OCI-LY3 (cell line): ENCODE data around the gene GOLGA6D.
"Not testable (repeated sequence)": the region's sequence is repeated elsewhere in the genome, so short reads cannot be mapped to it uniquely, and the experiment has no call there.

Experiments
- H2AFZ ChIP-seq: fragments of 200-600, 300-600 bp; shearing (Covaris generic); 2 replicates; pipeline ENCODE4 v1.6.0; 2014; ENCODE audit warnings: antibody characterized with exemption, low read depth, low read length
- H3K27ac ChIP-seq: fragments of 200-600, 300-600 bp; sonication (generic); 2 replicates; pipeline ENCODE4 v1.5.1; 2014; ENCODE audit warnings: mild to moderate bottlenecking, low read length, moderate library complexity, mixed read lengths
- H3K27me3 ChIP-seq: fragments of 200-600, 300-600 bp; sonication (generic); 2 replicates; pipeline ENCODE4 v1.6.1; 2014; ENCODE audit warnings: low read depth, low read length, mixed read lengths
- H3K36me3 ChIP-seq: fragments of 200-600, 300-600 bp; sonication (generic); replicated peaks from 2 replicates; pipeline ENCODE3; 2014; ENCODE audit warnings: low read depth, low read length, mixed read lengths
- H3K4me1 ChIP-seq: fragments of 300-600, 200-600 bp; sonication (generic); 2 replicates; pipeline ENCODE4 v1.6.1; 2014; ENCODE audit warnings: low read length, mixed read lengths
- H3K4me2 ChIP-seq: fragments of 200-600, 300-600 bp; sonication (generic); 2 replicates; pipeline ENCODE4 v1.6.1; 2014; ENCODE audit warnings: low read length, mixed read lengths
- H3K4me3 ChIP-seq: fragments of 300-600, 200-600 bp; sonication (generic); 2 replicates; pipeline ENCODE4 v1.5.1; 2014; ENCODE audit warnings: antibody characterized with exemption, mild to moderate bottlenecking, low read length, moderate library complexity
- H3K79me2 ChIP-seq: fragments of 300-600, 200-600 bp; shearing (Covaris generic); 2 replicates; pipeline ENCODE4 v1.6.1; 2014; ENCODE audit warnings: mild to moderate bottlenecking, low read length, mixed read lengths
- H3K9ac ChIP-seq: fragments of 300-600, 200-600 bp; shearing (Covaris generic); 2 replicates; pipeline ENCODE4 v1.6.0; 2014; ENCODE audit warnings: mild to moderate bottlenecking, low read length, moderate library complexity
- H3K9me3 ChIP-seq: fragments of 200-600, 300-600 bp; shearing (Covaris generic); 2 replicates; pipeline ENCODE4 v1.6.1; 2014; ENCODE audit warnings: low read length, mixed read lengths; ENCODE audit not compliant: insufficient read depth
- H4K20me1 ChIP-seq: fragments of 200-600, 300-600 bp; sonication (generic); 2 replicates; pipeline ENCODE4 v1.6.1; 2016; ENCODE audit warnings: low read length, mixed read lengths; ENCODE audit not compliant: insufficient read depth
- CTCF ChIP-seq: fragments of 200-600, 300-600 bp; sonication (generic); IDR thresholded peaks from 2 replicates; pipeline ENCODE4 v1.5.1; 2014; ENCODE audit warnings: antibody characterized with exemption, low read length, low read depth
- EZH2phosphoT487 ChIP-seq: fragments of 200-600 bp; shearing (Covaris generic); IDR thresholded peaks from 2 replicates; pipeline ENCODE4 v1.6.1; 2018; ENCODE audit warnings: antibody characterized with exemption, mixed run types, low read depth

GOLGA6D gene

GRCh38 chr15:75307778-75308390 is 25.2 kb downstream of the GOLGA6D start:
- H3K9ac ChIP-seq, result no peak overlapping the region; the same call in 1 of the 2 replicates
- no peaks in the 10 kb centered on the region for H4K20me1 ChIP-seq
- no peaks in the 10 kb centered on the region for H3K79me2 ChIP-seq
- H2AFZ ChIP-seq, result peak overlapping the region; percentile 19; the same call in 1 of the 2 replicates
- H3K4me2 ChIP-seq, result peak overlapping the region; percentile 47
- 0 out of 2 replicates have a peak overlapping the region, but pooled peaks have one; percentile 10 for H3K4me3 ChIP-seq
- H3K27ac ChIP-seq, result no peak overlapping the region
- peaks cover 45% of the 10 kb centered on the region for H3K27me3 ChIP-seq
- no peaks in the 10 kb centered on the region for H3K9me3 ChIP-seq
- TF ChIP-seq CTCF, result peak; percentile 66
- TF ChIP-seq EZH2phosphoT487, result no peak
- no peaks in the 10 kb centered on the region for H3K36me3 ChIP-seq
- H3K4me1 ChIP-seq, result 0 out of 2 replicates have a peak, but pooled peaks cover 2% of the 10 kb centered on the region

- Histone ChIP-seq H3K4me2 (no peak overlapping the region), H4K20me1 (no peaks in the 10 kb centered on the region), H3K36me3 (no peaks in the 10 kb centered on the region), H3K79me2 (no peaks in the 10 kb centered on the region), H3K27ac (no peak overlapping the region), H3K9me3 (no peaks in the 10 kb centered on the region), H3K4me3 (no peak overlapping the region), H3K4me1 (0 out of 2 replicates have a peak, but pooled peaks cover 2% of the 10 kb centered on the region), H3K9ac (no peak overlapping the region), H2AFZ (no peak overlapping the region), H3K27me3 (peaks cover 36% of the 10 kb centered on the region)
- TF ChIP-seq CTCF (no peak), EZH2phosphoT487 (no peak)
Observed at GRCh38 chr15:75309711-75310110, 27.1 kb downstream of the GOLGA6D start.

GRCh38 chr15:75312548-75312947 is 29.9 kb downstream of the GOLGA6D start:
- not testable (repeated sequence) for H4K20me1 ChIP-seq, H3K27ac ChIP-seq, H3K9ac ChIP-seq, H3K36me3 ChIP-seq, H3K79me2 ChIP-seq, H3K4me1 ChIP-seq, H2AFZ ChIP-seq, H3K4me2 ChIP-seq, H3K9me3 ChIP-seq, H3K4me3 ChIP-seq
- peaks cover 18% of the 10 kb centered on the region; the same call in 1 of the 2 replicates for H3K27me3 ChIP-seq

GRCh38 chr15:75313116-75313845 is 30.6 kb downstream of the GOLGA6D start:
- Histone ChIP-seq H4K20me1 (no peaks in the 10 kb centered on the region), H3K9ac (no peak overlapping the region), H3K27ac (no peak overlapping the region), H3K79me2 (no peaks in the 10 kb centered on the region), H3K9me3 (no peaks in the 10 kb centered on the region), H3K4me2 (no peak overlapping the region), H3K27me3 (peaks cover 16% of the 10 kb centered on the region; the same call in 1 of the 2 replicates), H3K4me1 (no peaks in the 10 kb centered on the region), H3K4me3 (no peak overlapping the region), H2AFZ (no peak overlapping the region), H3K36me3 (no peaks in the 10 kb centered on the region)
- TF ChIP-seq CTCF (no peak), EZH2phosphoT487 (no peak)
